Nephron (organoid): ENCODE measurements around the gene LIMCH1.
"Not testable (repeated sequence)": the region's sequence is repeated elsewhere in the genome, so short reads cannot be mapped to it uniquely, and the experiment has no call there.

Source experiments
- H3K27ac Mint-ChIP-seq, 3 experiments: 2 replicates each; pipeline ENCODE4 v1.8.0; 2020; ENCODE audit warnings: mixed read lengths in 3 of 3, mild to moderate bottlenecking in 2 of 3, moderate library complexity in 1 of 3
- H3K27me3 Mint-ChIP-seq: 2 replicates; pipeline ENCODE4 v1.8.0; 2021; ENCODE audit warnings: low read depth, mild to moderate bottlenecking, moderate library complexity, mixed read lengths
- H3K36me3 Mint-ChIP-seq: 2 replicates; pipeline ENCODE4 v1.8.0; 2020; ENCODE audit warnings: low read depth, mixed read lengths
- H3K4me1 Mint-ChIP-seq: 2 replicates; pipeline ENCODE4 v1.8.0; 2020; ENCODE audit warnings: mixed read lengths
- H3K4me3 Mint-ChIP-seq, 3 experiments: 2 replicates each; pipeline ENCODE4 v1.8.0; 2020; ENCODE audit warnings: mild to moderate bottlenecking in 3 of 3, mixed read lengths in 3 of 3, moderate library complexity in 2 of 3
- H3K9me3 Mint-ChIP-seq: 2 replicates; pipeline ENCODE4 v1.8.0; 2020; ENCODE audit warnings: mixed read lengths
- TF ChIP-seq, protein P1 (sequence below), 3 experiments: fragments of 200-600 bp; sonication (generic); IDR thresholded peaks; one replicate each; pipeline ENCODE4 v1.5.0; 2021; ENCODE audit warnings: antibody characterized with exemption in 3 of 3; ENCODE audit not compliant: unreplicated experiment in 3 of 3

Gene LIMCH1

GRCh38 chr4:41635441-41635840, 97.5 kb downstream of the LIMCH1 start:
- H3K36me3 Mint-ChIP-seq: peaks cover 23% of the 10 kb centered on the region
- TF ChIP-seq, protein P1, sequence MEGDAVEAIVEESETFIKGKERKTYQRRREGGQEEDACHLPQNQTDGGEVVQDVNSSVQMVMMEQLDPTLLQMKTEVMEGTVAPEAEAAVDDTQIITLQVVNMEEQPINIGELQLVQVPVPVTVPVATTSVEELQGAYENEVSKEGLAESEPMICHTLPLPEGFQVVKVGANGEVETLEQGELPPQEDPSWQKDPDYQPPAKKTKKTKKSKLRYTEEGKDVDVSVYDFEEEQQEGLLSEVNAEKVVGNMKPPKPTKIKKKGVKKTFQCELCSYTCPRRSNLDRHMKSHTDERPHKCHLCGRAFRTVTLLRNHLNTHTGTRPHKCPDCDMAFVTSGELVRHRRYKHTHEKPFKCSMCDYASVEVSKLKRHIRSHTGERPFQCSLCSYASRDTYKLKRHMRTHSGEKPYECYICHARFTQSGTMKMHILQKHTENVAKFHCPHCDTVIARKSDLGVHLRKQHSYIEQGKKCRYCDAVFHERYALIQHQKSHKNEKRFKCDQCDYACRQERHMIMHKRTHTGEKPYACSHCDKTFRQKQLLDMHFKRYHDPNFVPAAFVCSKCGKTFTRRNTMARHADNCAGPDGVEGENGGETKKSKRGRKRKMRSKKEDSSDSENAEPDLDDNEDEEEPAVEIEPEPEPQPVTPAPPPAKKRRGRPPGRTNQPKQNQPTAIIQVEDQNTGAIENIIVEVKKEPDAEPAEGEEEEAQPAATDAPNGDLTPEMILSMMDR (IDR thresholded peaks at IDR 0.05; ENCODE audit: unreplicated experiment in 3 of 3): no peak
- no peak overlapping the region for H3K27ac Mint-ChIP-seq
- H3K27me3 Mint-ChIP-seq: peaks cover 11% of the 10 kb centered on the region
- H3K4me3 Mint-ChIP-seq: no peak overlapping the region
- H3K4me1 Mint-ChIP-seq: peaks cover 16% of the 10 kb centered on the region
- H3K9me3 Mint-ChIP-seq: no peaks in the 10 kb centered on the region

DNA sequence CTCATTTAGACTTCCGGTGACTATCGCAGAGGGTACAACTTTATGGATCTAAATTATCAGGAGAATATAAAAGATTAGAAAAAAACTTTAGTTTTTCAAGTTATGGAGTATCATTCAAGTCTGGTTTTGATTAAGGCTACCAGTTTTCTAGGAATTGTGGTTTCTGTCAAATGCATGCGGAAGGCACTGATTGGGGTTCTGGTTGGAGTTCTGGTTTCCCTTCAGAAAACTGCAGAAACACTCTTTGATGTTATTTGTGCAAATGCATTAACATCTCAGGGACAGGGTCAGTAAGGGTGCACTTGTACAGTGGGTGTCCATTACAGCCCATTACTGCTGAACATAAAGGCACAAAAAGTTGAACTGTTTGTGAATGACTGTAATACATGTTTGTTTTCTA, 100.2 kb downstream of the LIMCH1 start:
- Mint-ChIP-seq H3K36me3 (peaks cover 18% of the 10 kb centered on the region), H3K27ac (peak overlapping the region in 1 of 3 experiments; percentile 73), H3K4me3 (no peak overlapping the region), H3K4me1 (peaks cover 11% of the 10 kb centered on the region), H3K9me3 (no peaks in the 10 kb centered on the region), H3K27me3 (peaks cover 11% of the 10 kb centered on the region)
- TF ChIP-seq, protein P1 (IDR thresholded peaks at IDR 0.05; ENCODE audit: unreplicated experiment in 3 of 3): no peak

GRCh38 chr4:41638866-41639265, 100.9 kb downstream of the LIMCH1 start:
- peaks cover 11% of the 10 kb centered on the region for H3K27me3 Mint-ChIP-seq
- TF ChIP-seq, protein P1 (IDR thresholded peaks at IDR 0.05; ENCODE audit: unreplicated experiment in 3 of 3): no peak
- no peaks in the 10 kb centered on the region for H3K9me3 Mint-ChIP-seq
- H3K27ac Mint-ChIP-seq: peak overlapping the region in 1 of 3 experiments; percentile 73
- H3K36me3 Mint-ChIP-seq: peaks cover 16% of the 10 kb centered on the region
- H3K4me1 Mint-ChIP-seq: peaks cover 13% of the 10 kb centered on the region
- no peak overlapping the region for H3K4me3 Mint-ChIP-seq

DNA sequence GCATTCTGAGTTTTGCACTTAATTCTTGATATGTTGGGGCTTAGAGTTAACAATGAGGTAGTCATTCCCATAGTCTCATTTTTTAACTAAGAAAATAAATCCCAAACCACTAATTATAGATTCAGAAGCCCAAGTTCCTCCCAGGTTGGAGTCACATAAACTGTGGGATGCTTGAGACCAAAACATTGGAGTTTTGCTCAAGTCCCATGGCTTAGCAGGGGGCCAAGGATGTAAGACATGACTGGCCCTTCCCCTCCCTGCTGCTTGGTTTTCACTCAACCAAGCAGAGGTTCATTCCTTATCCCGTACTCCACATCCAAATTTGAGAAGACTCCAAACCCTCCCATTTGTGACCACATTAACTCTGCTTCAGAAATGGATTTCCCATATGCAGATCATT, 101.3 kb downstream of the LIMCH1 start:
- TF ChIP-seq, protein P1 (IDR thresholded peaks at IDR 0.05; ENCODE audit: unreplicated experiment in 3 of 3): no peak
- Mint-ChIP-seq H3K27me3 (peaks cover 14% of the 10 kb centered on the region), H3K4me1 (peaks cover 16% of the 10 kb centered on the region), H3K36me3 (peaks cover 16% of the 10 kb centered on the region), H3K9me3 (no peaks in the 10 kb centered on the region), H3K27ac (peak overlapping the region in 1 of 3 experiments; percentile 91), H3K4me3 (no peak overlapping the region)

DNA sequence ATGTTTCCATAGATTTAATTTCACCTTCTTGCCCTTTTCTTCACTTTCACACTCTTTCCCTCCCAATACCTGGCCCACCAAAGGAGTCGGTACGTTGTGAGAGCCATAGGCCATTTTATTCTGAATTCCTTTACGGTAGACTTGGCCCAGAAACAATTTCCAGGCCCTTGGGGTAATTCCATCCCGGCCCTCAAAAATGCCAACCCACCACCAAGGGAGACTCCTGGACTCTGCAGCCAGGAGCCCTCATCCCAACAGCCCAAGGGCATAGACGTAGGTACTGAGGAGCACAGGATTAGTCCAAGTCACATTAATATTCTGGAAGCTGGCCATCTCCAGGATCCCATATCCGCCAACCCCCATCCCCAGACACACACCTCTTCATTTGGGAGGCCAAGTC, 102.9 kb downstream of the LIMCH1 start:
- peak overlapping the region in 2 of 3 experiments; percentile 39 to 54 for H3K27ac Mint-ChIP-seq
- no peak overlapping the region for H3K4me3 Mint-ChIP-seq
- peaks cover 30% of the 10 kb centered on the region for H3K4me1 Mint-ChIP-seq
- no peaks in the 10 kb centered on the region for H3K9me3 Mint-ChIP-seq
- TF ChIP-seq, protein P1 (IDR thresholded peaks at IDR 0.05; ENCODE audit: unreplicated experiment in 3 of 3): no peak
- peaks cover 17% of the 10 kb centered on the region for H3K36me3 Mint-ChIP-seq
- peaks cover 23% of the 10 kb centered on the region for H3K27me3 Mint-ChIP-seq

GRCh38 chr4:41642746-41643145, 104.8 kb downstream of the LIMCH1 start:
- peaks cover 25% of the 10 kb centered on the region for H3K36me3 Mint-ChIP-seq
- H3K4me1 Mint-ChIP-seq: peaks cover 34% of the 10 kb centered on the region
- peak overlapping the region in 1 of 3 experiments; percentile 46 for H3K27ac Mint-ChIP-seq
- not testable (repeated sequence) for H3K4me3 Mint-ChIP-seq, H3K9me3 Mint-ChIP-seq
- peaks cover 21% of the 10 kb centered on the region for H3K27me3 Mint-ChIP-seq
